HG02885 (cell line): ENCODE results near the gene LPAR5.
"Not testable (repeated sequence)": the region's sequence is repeated elsewhere in the genome, so short reads cannot be mapped to it uniquely, and the experiment has no call there.

Experiments used
- ATAC-seq: cut with Tn5 transposase; IDR thresholded peaks from one replicate; pipeline ENCODE4 v1.9.1; 2021; ENCODE audit warnings: mild to moderate bottlenecking; ENCODE audit not compliant: unreplicated experiment, poor library complexity

The LPAR5 gene

GRCh38 chr12:6608592-6609281 lies 27.0 kb downstream of the LPAR5 start:
- ATAC-seq: no peak

GRCh38 chr12:6607751-6608591 lies 27.8 kb downstream of the LPAR5 start:
- ATAC-seq: peak; percentile 27

DNA sequence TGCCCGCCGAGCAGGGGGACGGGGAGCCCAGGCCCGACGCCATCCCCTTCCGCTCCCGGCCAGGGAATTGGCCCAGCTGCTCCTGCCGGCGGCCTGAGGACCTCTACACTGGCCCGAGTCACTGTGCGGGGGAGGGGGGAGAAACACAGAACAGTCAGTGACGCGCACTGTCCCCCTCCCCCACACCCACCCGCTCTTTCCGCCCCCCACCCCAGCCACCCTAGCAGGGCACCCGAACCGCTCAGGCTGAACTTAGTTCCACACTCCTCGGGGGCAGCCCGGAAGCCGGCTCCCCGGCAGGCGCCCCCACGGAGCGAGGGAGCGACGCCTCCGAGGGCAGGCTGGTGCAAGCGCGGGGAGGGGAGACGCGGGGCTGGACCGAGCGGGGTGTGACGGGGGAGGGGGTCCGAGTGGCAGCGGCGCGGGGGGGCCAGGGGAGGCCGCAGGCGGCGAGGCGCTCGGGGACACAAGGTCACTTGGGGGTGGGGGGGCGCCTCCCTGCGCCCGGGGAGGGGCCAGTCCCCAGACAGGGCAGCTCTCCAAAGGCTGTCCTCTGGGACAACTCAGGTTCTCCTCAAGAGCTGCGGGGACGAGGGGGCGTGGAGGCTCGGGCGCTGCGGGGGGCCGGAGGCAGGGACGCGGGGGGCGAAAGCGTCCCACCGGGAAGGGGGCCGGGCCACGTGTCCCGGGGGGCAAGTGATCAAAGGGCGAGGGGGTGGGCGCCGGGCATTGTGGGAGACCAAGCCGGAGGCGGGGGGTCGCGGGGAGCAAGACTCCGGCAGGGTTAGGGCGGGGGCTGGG lies 29.2 kb downstream of the LPAR5 start:
- ATAC-seq: no peak

DNA sequence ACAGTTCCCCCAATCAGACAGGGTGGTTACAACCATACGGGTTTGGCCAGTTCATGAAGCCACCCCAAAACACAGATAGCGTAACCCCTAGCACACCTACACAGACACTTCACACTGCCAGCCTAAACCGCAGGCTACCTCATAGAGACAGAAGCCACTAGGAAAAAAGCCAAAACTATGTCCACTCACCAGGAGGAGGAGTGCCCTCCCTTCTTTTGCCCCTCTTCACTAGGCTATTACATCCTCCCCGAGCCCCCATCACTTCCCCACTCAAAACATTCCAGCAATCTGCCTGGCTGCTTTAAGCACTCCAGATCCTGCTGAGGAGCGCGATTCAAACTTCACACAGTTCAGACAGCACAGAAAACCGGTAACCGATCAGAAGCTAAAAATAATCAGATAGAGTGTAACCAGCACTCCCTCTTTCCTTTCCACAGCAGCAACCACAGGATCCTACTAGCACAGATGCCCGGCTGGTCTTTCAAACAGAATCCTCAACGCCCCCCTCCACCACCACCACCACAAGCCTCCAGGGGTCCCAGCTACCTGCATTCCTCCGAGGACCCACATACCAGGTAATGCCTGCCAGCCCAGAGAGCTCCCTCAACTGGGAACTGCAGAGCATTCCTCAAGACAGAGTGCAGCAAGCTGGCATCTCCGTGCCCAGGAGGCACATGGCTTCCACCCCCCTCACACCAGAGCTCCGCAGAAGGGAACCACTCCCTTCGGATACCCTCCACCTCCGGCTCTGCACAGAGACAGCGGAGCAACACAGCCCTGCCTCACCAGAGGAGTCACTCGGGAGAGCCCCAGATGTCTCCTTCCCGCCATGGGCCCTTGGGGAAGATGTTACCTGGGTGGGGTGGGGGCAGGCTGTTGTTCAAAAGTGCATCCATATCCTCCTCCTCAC lies 30.1 kb downstream of the LPAR5 start:
- ATAC-seq: no peak

GRCh38 chr12:6604259-6605029 lies 31.3 kb downstream of the LPAR5 start:
- ATAC-seq: no peak

DNA sequence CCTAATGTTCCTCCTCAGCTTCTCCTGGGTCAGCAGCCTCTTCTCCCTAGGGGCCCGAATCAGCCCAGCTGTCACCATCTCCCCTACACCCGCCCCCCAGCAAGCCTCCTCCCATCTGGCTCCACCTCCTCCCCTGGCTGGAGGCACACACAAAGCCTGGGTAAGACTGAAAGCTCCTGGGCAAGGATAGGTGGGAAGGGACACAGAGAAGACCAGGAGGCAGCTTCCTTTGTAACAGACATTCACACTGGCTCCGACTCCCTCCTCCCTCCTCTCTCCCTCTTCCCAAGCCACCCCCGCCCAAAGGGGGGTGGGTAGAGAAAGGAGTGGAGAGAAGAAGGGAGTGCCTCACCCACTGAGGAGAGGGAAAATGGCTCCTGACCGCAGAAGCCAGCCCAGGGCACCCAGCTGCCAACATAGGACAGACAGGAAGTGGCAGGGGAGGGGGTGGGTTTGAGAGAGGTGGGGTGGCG lies 32.6 kb downstream of the LPAR5 start:
- no peak for ATAC-seq

GRCh38 chr12:6602526-6602925 lies 33.2 kb downstream of the LPAR5 start:
- no peak for ATAC-seq

DNA sequence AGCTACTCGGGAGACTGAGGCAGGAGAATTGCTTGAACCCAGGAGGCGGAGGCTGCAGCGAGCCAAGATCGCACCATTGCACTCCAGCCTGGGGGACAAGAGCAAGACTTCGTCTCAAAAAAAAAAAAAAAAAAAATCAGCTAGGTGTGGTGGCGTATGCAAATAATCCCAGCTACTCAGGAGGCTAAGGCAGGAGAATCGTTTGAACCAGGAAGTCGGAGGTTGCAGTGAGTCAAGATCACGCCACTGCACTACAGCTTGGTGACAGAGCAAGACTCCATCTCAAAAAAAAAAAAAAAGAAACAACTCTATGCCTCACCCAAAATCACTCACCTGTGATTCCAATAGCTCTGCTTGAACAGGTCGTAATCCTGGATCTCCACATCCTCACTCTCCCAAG lies 40.1 kb downstream of the LPAR5 start:
- not testable (repeated sequence) for ATAC-seq

DNA sequence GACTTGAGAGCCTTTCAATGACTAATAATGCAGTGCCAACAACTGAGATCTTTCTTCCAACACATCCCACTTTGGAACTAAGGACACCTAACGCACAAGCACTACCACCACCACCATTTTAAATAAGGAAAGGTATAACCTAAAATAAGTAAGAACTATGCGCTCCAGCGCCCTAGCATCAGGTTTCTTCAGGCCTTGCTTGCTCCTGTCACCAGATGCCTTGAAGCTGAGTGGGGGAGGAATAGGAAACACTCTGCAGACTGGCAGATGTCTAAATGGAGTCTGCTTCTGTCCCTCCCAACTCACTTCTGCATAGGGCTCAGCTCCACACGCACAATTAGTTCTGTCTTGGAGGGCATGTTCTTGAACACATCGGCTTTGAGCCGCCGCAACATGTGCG lies 43.7 kb downstream of the LPAR5 start:
- ATAC-seq: no peak

- not testable (repeated sequence) for ATAC-seq
Observed at GRCh38 chr12:6586569-6586968, 49.2 kb downstream of the LPAR5 start.

DNA sequence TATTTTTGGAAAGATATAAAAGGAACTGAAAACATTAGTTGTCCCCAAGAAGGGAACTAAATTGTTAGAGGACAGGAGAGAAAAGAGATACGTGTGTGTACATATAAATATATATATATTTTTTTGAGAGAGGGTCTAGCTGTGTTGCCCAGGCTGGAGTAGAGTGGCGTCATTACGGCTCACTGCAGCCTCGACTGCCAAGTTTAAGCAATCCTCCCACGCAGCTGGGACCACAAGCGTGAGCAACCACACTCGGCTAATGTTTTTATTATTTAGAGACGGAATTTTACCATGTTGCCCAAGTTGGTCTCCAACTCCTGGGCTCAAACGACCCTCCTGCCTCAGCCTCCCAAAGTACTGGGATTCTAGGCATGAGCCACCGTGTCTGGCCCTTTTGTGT lies 51.5 kb downstream of the LPAR5 start:
- ATAC-seq: no peak

DNA sequence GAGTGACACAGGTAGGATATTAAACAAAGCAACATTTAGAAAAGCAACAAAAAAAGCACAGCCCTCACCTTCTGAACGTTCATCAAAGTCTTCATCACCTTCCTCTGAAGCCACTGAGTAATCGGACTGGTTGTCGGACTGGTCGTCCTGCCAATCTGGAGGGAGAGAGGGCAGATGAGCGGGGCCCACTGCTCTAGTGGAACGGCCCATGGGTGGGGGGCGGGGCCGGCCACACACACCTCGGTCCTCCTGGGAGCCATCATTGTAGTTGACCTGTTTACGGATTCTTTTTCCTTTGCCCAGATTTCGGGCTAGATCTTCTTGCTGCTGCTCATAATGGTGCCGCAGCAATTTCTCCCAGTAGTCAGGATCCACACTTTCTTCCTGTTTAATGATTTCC lies 52.8 kb downstream of the LPAR5 start:
- ATAC-seq: no peak

- no peak for ATAC-seq
Observed at GRCh38 chr12:6582196-6582595, 53.6 kb downstream of the LPAR5 start.

DNA sequence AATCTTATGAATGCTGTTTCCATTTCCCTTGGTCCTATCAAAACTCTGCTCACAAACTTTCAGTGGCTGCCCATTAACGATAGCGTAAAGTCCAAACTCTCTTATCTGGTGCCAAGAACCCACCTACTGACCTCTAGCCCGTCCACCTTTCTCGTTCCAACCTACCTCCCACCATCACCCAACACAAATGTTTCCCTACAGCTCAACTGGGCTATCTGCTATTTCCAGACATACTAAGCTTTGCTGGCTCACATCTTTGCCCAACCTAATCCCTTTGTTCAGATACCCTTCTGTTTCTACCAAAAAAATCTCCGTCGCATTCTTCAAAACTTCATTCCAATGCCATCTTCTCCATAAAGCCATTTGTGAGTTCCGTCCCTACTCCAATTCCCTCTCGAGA lies 60.1 kb downstream of the LPAR5 start:
- ATAC-seq: no peak

DNA sequence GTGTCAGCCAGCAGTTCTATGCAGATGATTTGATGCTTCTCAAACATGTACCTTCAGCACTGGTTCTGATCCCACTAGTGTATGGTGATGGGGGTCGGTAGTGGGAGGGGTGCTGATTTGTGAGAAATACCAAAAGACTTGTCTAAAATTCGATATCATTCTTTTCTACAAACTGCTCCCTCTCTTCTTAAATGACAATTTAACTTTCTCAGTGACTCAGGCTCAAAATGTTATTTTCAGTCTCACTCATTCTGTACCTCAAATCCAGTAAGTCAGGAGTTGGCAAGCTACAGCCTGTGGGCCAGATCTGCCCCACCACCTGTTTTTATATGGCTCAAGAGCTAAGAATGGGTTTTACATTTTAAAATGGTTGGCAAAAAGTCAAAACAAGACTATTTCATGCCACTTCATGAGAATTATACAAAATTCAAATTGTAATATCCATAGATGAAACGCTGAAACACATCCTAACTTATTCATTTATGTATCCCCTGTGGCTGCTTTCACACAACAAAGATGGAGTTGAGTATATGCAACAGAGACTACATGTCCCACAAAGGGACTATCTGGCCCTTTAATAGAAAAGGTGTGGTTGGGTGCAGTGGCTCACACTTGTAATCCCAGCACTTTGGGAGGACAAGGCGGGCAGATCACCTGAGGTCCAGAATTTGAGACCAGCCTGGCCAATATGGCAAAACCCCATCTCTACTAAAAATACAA lies 61.0 kb downstream of the LPAR5 start:
- ATAC-seq: no peak

DNA sequence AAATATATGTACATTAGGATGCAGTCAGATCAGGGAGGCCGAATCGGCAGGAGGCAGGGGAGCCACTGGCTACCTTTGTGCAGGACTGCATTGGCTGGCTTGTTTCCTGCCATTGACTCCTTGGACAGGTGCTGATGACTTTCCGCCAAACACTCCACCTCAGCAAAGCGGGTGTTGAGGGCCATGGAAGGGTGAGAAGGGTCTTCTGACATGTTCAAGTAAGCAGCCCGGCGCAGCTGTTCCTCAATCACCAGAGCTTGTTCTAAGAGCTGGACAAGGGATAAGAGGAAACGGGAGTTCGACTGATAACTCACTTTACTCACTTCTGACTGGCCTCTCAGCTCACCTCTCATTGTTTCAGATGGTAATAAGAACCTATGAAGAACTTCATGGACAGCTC lies 62.8 kb downstream of the LPAR5 start:
- ATAC-seq: no peak

DNA sequence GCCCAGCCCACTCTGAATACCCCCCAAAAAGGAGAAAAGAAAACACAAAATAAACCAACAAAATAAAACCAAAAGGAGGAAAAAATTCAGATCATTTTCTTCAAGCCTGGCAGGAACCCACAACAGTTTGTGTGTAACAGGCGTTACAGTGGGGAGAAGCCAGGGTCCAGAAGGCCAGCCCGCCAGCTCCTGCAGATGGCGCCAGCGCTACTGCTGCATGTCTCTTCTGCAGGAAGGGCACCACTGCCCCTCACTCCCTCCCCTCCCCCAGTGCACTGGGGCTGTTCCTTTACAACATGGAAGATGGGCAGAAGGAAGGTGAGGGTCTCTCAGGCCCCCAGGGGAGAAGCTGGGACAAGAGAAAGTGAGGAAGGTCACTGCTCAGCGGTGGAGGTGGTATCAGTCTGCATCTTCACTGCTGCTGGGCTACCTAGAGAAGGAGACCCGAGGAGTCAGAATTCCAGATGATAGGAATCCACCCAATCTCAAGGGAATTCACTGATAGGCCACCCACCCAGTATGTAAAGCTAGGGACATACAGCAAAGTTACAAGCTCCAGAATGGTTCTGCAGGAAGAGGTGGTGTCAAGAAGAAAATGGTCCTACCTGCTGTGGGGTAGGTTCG lies 65.4 kb downstream of the LPAR5 start:
- no peak for ATAC-seq

GRCh38 chr12:6569786-6570185 lies 66.0 kb downstream of the LPAR5 start:
- ATAC-seq: no peak
